CD4-positive, alpha-beta T cell treated with Interleukin-12 subunit alpha and Interleukin-12 subunit beta, for 1 hour (primary cell): ENCODE data around the gene SNX12.
"Not testable (repeated sequence)": the region's sequence is repeated elsewhere in the genome, so short reads cannot be mapped to it uniquely, and the experiment has no call there.

Experiments
- DNase-seq: peaks from one replicate; pipeline ENCODE4 v3.0.0-alpha.2; 2020

The SNX12 gene

DNA sequence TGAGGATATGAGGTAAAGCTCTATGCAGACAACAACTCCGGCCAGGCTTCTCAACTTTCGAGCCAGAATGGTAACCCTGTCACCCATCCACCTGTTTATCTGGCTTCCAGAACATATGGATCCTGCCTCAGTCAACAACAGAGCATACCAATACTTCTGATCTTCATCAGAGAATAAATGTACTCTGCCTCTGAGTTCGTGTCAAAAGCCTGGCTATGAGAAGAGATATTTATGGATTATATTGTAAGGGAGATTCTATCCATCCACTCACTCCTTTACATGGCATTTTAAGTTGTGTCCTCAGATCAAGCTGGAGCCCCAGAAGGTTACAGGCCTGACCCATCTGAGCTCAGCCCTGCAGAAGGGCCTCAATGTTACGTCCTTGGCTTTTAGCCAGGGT is 17.8 kb upstream of the SNX12 start:
- DNase-seq: no peak

GRCh38 chrX:71082822-71083221 is 14.7 kb upstream of the SNX12 start:
- DNase-seq: no peak

- no peak for DNase-seq
These were observed 14.1 kb upstream of the SNX12 start for GRCh38 chrX:71082124-71082647.

DNA sequence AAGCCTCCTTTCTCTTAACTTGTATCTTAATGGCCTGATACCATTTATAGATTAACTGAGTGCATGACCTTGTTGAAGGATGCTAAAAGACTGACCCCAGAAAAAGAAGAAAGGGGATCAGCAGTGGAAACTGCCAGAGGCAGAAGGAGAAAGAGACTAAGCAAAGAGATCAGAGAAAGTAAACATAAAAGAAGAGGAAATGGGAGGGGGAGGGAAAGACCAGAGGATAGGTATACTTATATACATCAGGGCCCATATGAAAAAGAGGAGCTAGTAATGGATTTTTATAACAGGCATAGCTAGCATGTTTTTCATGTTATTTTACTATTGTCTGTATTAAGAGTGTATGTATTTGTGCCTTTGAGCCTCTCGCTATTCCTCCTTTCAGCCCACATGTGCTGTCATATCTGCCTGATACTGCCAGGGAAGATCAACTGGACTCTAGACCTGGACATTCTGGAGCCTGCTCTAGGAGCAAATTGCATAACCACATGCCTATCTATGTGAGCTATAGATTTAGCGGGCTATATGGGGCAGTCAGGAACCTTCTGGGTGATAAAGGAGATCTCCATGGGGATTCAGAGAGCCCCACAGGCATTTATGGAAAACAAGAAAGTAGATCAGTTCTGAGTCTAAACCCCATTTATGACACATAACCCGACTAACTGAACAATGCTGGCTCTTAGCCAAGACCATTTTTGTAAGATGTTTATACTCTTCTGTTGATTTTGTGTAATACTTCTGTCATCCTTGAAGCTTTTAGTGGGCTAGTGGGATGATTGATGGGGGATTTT is 13.4 kb upstream of the SNX12 start:
- no peak for DNase-seq

DNA sequence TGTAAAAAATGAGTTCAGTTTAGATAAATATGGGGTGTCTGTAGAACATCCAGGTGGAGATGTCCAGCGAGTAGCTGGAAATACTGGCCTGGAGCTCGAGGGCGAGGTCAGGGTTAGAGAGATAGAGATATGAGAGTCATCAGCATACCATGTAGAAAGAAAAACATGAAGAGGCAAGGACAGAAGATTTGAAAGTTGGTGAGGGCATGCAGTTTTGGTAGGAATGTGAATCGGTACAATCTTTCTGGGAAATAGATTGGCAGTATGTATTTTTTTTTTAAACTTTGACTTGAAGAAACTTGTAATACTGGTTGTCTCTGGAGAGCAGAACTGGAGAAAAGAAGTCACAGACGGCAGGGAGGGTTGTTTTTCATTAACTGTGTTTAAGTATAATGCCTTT is 2.4 kb upstream of the SNX12 start:
- DNase-seq: no peak

DNA sequence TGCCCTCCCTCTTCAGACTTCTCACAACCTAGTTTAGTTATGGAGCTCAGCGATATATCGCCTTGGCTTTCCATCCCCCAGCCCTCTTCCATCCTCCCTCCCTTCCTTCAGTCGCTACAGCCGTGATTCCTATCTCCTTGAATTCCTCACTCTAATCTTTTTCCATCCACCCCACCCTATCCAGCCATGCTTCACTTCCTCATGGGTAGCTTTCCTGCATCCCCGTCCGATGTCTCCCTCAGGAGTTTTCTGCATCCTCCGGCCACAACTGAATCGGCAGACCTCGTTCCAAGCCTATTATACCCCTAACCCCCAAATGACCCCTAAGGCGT is 456 bp downstream of the SNX12 start:
- DNase-seq: no peak

- no peak for DNase-seq
These were observed 1.0 kb downstream of the SNX12 start for GRCh38 chrX:71067089-71067488.

DNA sequence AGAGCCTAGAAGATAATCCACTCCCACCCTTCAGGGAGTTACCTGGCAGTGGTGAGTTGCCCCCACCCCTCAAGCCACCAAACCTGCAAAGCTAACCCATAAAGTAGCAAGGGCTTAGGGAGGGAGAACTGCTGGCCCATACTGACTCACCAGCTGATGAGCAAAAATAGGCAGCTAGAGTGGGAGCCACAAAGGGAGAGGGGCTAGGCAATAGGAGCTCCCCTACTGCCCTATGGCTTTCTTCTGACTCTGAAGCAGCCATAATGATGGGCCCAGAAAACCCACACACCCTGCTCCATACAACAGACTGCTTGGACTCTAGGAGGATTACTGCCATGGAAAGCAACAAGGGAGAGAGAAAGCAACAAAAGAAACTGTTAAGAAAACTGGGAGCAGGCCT is 8.0 kb downstream of the SNX12 start:
- DNase-seq: no peak

DNA sequence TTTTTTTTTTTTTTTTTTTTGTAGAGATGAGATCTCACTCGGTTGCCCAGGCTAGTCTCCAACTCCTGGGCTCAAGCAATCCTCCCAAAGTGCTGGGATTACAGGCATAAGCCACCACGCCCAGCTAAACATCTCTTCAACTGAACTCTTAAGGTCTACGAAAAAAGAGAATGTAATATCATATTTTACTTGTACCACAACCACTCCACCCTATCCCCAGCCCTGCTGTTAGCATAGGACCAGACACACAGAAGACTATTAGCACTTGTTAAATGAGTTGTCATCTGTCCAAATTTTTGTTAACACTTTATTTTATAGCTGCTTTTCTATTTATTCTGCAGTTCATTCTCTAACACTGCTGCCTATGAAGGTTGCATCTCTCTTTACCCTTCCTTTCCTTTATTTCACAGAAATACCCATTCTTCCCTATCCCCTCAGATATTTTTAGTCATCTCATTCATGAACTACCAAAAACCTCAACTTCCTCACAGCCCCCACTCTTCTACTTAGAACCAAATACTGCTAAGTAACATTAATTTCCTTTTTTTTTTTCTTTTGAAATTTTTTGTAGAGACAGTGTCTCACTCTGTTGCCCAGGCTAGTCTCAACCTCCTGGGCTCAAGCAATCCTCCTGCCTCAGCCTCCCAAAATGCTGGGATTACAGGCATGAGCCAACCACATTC is 10.1 kb downstream of the SNX12 start:
- no peak for DNase-seq

- DNase-seq: no peak
These were observed 11.3 kb downstream of the SNX12 start for GRCh38 chrX:71056867-71057266.

DNA sequence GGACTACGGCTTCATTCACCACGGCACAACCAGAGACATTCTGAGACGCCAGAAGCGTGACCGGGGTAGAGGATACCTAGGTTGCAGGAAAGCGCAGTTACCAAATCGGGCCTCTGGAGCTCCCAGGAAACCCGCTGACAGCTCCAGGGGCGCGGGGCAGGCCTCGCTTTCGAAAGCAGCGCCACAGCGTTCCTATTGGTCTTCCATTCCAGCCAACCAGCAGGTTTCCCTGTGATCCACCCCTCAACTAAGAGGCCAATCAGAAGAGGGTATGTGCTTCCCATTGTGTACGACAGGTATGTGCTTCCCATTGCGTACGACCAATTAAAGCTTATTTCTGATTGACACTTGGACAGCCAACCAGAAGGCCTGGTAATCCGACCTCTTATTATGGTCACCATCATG is 14.9 kb downstream of the SNX12 start:
- peak; percentile 27 for DNase-seq

GRCh38 chrX:71052721-71053120 is 15.4 kb downstream of the SNX12 start:
- no peak for DNase-seq

DNA sequence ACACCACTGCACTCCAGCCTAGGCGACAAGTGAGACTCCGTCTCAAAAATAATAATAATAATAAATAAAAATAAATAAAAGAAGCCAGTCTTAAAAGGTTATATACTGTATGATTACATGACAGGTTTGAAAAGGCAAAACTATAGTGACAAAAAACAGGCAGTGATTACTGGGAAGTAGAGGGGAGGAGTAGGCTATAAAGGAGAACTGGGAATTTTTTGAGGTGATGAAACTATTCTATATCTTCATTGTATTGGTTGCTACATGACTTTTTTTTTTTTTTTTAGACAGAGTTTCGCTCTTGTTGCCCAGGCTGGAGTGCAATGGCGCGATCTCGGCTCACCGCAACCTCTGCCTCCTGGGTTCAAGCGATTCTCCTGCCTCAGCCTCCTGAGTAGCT is 20.2 kb downstream of the SNX12 start:
- not testable (repeated sequence) for DNase-seq

- no peak for DNase-seq
These were observed 50.7 kb downstream of the SNX12 start for GRCh38 chrX:71017396-71017939.
